Measurements from ENCODE around the gene SIGLEC5.

The SIGLEC5 gene

GRCh38 chr19:51576850-51577249 lies 53.4 kb downstream of the SIGLEC5 start:
- no peak overlapping the region for H3K4me3 ChIP-seq (ENCODE audit: low read length)
- no peaks in the 10 kb centered on the region for H3K27me3 ChIP-seq (ENCODE audit: control insufficient read depth, insufficient read depth, low read length)
- H3K4me2 ChIP-seq (ENCODE audit: low read length) = no peak overlapping the region
- no peaks in the 10 kb centered on the region for H3K9me3 ChIP-seq (replicated peaks; ENCODE audit: low read length)
- H3K36me3 ChIP-seq (ENCODE audit: insufficient read depth, low read length) = peaks cover 29% of the 10 kb centered on the region
- H3K9ac ChIP-seq (ENCODE audit: low read depth, low read length) = no peak overlapping the region
- H3K4me1 ChIP-seq (ENCODE audit: control insufficient read depth, insufficient read depth, low read length) = peaks cover 19% of the 10 kb centered on the region

GRCh38 chr19:51573331-51573730 lies 56.9 kb downstream of the SIGLEC5 start:
- Histone ChIP-seq H3K27me3 (ENCODE audit: control insufficient read depth, insufficient read depth, low read length) (no peaks in the 10 kb centered on the region), H3K9ac (ENCODE audit: low read depth, low read length) (peak overlapping the region; percentile 30), H3K36me3 (ENCODE audit: insufficient read depth, low read length) (peaks cover 14% of the 10 kb centered on the region), H3K4me3 (ENCODE audit: low read length) (peak overlapping the region; percentile 51), H3K4me2 (ENCODE audit: low read length) (peak overlapping the region; percentile 83), H3K4me1 (ENCODE audit: control insufficient read depth, insufficient read depth, low read length) (peaks cover 21% of the 10 kb centered on the region), H3K9me3 (replicated peaks; ENCODE audit: low read length) (no peaks in the 10 kb centered on the region)

GRCh38 chr19:51572908-51573307 lies 57.3 kb downstream of the SIGLEC5 start:
- Histone ChIP-seq H3K36me3 (ENCODE audit: insufficient read depth, low read length) (peaks cover 14% of the 10 kb centered on the region), H3K9me3 (replicated peaks; ENCODE audit: low read length) (no peaks in the 10 kb centered on the region), H3K4me2 (ENCODE audit: low read length) (peak overlapping the region; percentile 83), H3K27me3 (ENCODE audit: control insufficient read depth, insufficient read depth, low read length) (no peaks in the 10 kb centered on the region), H3K4me3 (ENCODE audit: low read length) (peak overlapping the region; percentile 74), H3K9ac (ENCODE audit: low read depth, low read length) (peak overlapping the region; percentile 78), H3K4me1 (ENCODE audit: control insufficient read depth, insufficient read depth, low read length) (peaks cover 21% of the 10 kb centered on the region)

- Histone ChIP-seq H3K36me3 (ENCODE audit: insufficient read depth, low read length) (peaks cover 14% of the 10 kb centered on the region), H3K4me2 (ENCODE audit: low read length) (peak overlapping the region; percentile 83), H3K9ac (ENCODE audit: low read depth, low read length) (peak overlapping the region; percentile 78), H3K4me1 (ENCODE audit: control insufficient read depth, insufficient read depth, low read length) (peaks cover 21% of the 10 kb centered on the region), H3K27me3 (ENCODE audit: control insufficient read depth, insufficient read depth, low read length) (no peaks in the 10 kb centered on the region), H3K9me3 (replicated peaks; ENCODE audit: low read length) (no peaks in the 10 kb centered on the region), H3K4me3 (ENCODE audit: low read length) (peak overlapping the region; percentile 74)
These were observed 57.8 kb downstream of the SIGLEC5 start for GRCh38 chr19:51572410-51572809.

GRCh38 chr19:51571599-51571998 lies 58.6 kb downstream of the SIGLEC5 start:
- Histone ChIP-seq H3K4me2 (ENCODE audit: low read length) (peak overlapping the region; percentile 83), H3K36me3 (ENCODE audit: insufficient read depth, low read length) (peaks cover 6% of the 10 kb centered on the region), H3K4me3 (ENCODE audit: low read length) (peak overlapping the region; percentile 74), H3K27me3 (ENCODE audit: control insufficient read depth, insufficient read depth, low read length) (no peaks in the 10 kb centered on the region), H3K9me3 (replicated peaks; ENCODE audit: low read length) (no peaks in the 10 kb centered on the region), H3K9ac (ENCODE audit: low read depth, low read length) (peak overlapping the region; percentile 78), H3K4me1 (ENCODE audit: control insufficient read depth, insufficient read depth, low read length) (peaks cover 21% of the 10 kb centered on the region)

GRCh38 chr19:51570962-51571575 lies 59.1 kb downstream of the SIGLEC5 start, which contains the start of gene ZNF175:
Gene ZNF175 (plus strand): TSS chr19:51571283. CDS start chr19:51573330, 2,047 bp downstream.
- peak within 1 kb of the TSS; percentile 78 for H3K9ac ChIP-seq (ENCODE audit: low read depth, low read length)
- peak within 1 kb of the TSS; percentile 83 for H3K4me2 ChIP-seq (ENCODE audit: low read length)
- peaks cover 4% of the 10 kb centered on the region for H3K36me3 ChIP-seq (ENCODE audit: insufficient read depth, low read length)
- H3K4me3 ChIP-seq (ENCODE audit: low read length) = peak within 1 kb of the TSS; percentile 74
- peaks cover 21% of the 10 kb centered on the region for H3K4me1 ChIP-seq (ENCODE audit: control insufficient read depth, insufficient read depth, low read length)
- H3K27me3 ChIP-seq (ENCODE audit: control insufficient read depth, insufficient read depth, low read length) = no peaks in the 10 kb centered on the region
- no peaks in the 10 kb centered on the region for H3K9me3 ChIP-seq (replicated peaks; ENCODE audit: low read length)

GRCh38 chr19:51568456-51568855 lies 61.7 kb downstream of the SIGLEC5 start:
- no peak overlapping the region for H3K9ac ChIP-seq (ENCODE audit: low read depth, low read length)
- no peak overlapping the region for H3K4me3 ChIP-seq (ENCODE audit: low read length)
- no peaks in the 10 kb centered on the region for H3K27me3 ChIP-seq (ENCODE audit: control insufficient read depth, insufficient read depth, low read length)
- no peaks in the 10 kb centered on the region for H3K36me3 ChIP-seq (ENCODE audit: insufficient read depth, low read length)
- H3K4me1 ChIP-seq (ENCODE audit: control insufficient read depth, insufficient read depth, low read length) = peaks cover 18% of the 10 kb centered on the region
- no peaks in the 10 kb centered on the region for H3K9me3 ChIP-seq (replicated peaks; ENCODE audit: low read length)
- H3K4me2 ChIP-seq (ENCODE audit: low read length) = no peak overlapping the region

- H3K4me1 ChIP-seq (ENCODE audit: control insufficient read depth, insufficient read depth, low read length) = peaks cover 9% of the 10 kb centered on the region
- H3K36me3 ChIP-seq (ENCODE audit: insufficient read depth, low read length) = no peaks in the 10 kb centered on the region
- H3K4me2 ChIP-seq (ENCODE audit: low read length) = no peak overlapping the region
- no peak overlapping the region for H3K9ac ChIP-seq (ENCODE audit: low read depth, low read length)
- no peak overlapping the region for H3K4me3 ChIP-seq (ENCODE audit: low read length)
- no peaks in the 10 kb centered on the region for H3K9me3 ChIP-seq (replicated peaks; ENCODE audit: low read length)
- no peaks in the 10 kb centered on the region for H3K27me3 ChIP-seq (ENCODE audit: control insufficient read depth, insufficient read depth, low read length)
These were observed 62.6 kb downstream of the SIGLEC5 start for GRCh38 chr19:51567583-51567982.

GRCh38 chr19:51566489-51567100 lies 63.6 kb downstream of the SIGLEC5 start:
- no peaks in the 10 kb centered on the region for H3K9me3 ChIP-seq (replicated peaks; ENCODE audit: low read length)
- no peaks in the 10 kb centered on the region for H3K4me1 ChIP-seq (ENCODE audit: control insufficient read depth, insufficient read depth, low read length)
- H3K4me3 ChIP-seq (ENCODE audit: low read length) = no peak overlapping the region
- H3K36me3 ChIP-seq (ENCODE audit: insufficient read depth, low read length) = no peaks in the 10 kb centered on the region
- no peak overlapping the region for H3K4me2 ChIP-seq (ENCODE audit: low read length)
- no peaks in the 10 kb centered on the region for H3K27me3 ChIP-seq (ENCODE audit: control insufficient read depth, insufficient read depth, low read length)
- no peak overlapping the region for H3K9ac ChIP-seq (ENCODE audit: low read depth, low read length)

- Histone ChIP-seq H3K9me3 (replicated peaks; ENCODE audit: low read length) (no peaks in the 10 kb centered on the region), H3K27me3 (ENCODE audit: control insufficient read depth, insufficient read depth, low read length) (no peaks in the 10 kb centered on the region), H3K4me1 (ENCODE audit: control insufficient read depth, insufficient read depth, low read length) (no peaks in the 10 kb centered on the region), H3K4me2 (ENCODE audit: low read length) (no peak overlapping the region), H3K9ac (ENCODE audit: low read depth, low read length) (no peak overlapping the region), H3K4me3 (ENCODE audit: low read length) (no peak overlapping the region), H3K36me3 (ENCODE audit: insufficient read depth, low read length) (no peaks in the 10 kb centered on the region)
These were observed 64.6 kb downstream of the SIGLEC5 start for GRCh38 chr19:51565583-51565982.

- H3K9me3 ChIP-seq (replicated peaks; ENCODE audit: low read length) = no peaks in the 10 kb centered on the region
These were observed 65.4 kb downstream of the SIGLEC5 start for GRCh38 chr19:51564791-51565190.

More at GRCh38 chr19:51564791-51565190, 65.4 kb downstream of the SIGLEC5 start:
- H3K36me3 ChIP-seq (ENCODE audit: insufficient read depth, low read length) = no peaks in the 10 kb centered on the region
- H3K9ac ChIP-seq (ENCODE audit: low read depth, low read length) = no peak overlapping the region
- H3K4me2 ChIP-seq (ENCODE audit: low read length) = no peak overlapping the region
- no peaks in the 10 kb centered on the region for H3K27me3 ChIP-seq (ENCODE audit: control insufficient read depth, insufficient read depth, low read length)
- no peak overlapping the region for H3K4me3 ChIP-seq (ENCODE audit: low read length)
- H3K4me1 ChIP-seq (ENCODE audit: control insufficient read depth, insufficient read depth, low read length) = no peaks in the 10 kb centered on the region

Measured in skeletal muscle satellite cell (primary cell).